OCI-M2 (cell line): ENCODE data around the gene DMKN.
"Not testable (repeated sequence)": the region's sequence is repeated elsewhere in the genome, so short reads cannot be mapped to it uniquely, and the experiment has no call there.

Experiments
- DNase-seq: peaks from one replicate; lab custom pipeline; 2025; ENCODE audit not compliant: unreplicated experiment; lab: John Stamatoyannopoulos, UW

The DMKN gene

DNA sequence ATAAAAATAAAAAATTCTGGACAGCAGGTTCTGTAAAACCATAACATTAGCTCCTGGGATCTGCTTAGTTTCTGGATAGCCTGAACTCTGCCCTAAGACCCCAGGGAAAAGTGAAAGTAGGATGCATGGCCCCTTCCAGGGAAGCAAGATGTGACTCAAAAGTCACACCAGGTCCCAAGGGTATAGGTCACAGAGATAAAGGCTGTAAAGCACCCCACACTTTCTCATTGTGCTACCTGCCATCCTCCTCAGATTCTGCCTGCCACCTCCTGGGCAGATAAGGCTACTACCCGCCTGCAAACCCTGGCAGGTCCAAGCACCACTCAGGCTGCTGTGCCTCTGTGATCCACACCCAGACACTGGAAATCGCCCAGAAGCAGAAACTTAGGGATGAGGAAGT is 44.8 kb downstream of the DMKN start:
- DNase-seq = no peak

- no peak for DNase-seq
Observed at GRCh38 chr19:35466259-35466658, 47.2 kb downstream of the DMKN start.

- not testable (repeated sequence) for DNase-seq
Observed at GRCh38 chr19:35462956-35463355, 50.5 kb downstream of the DMKN start.

DNA sequence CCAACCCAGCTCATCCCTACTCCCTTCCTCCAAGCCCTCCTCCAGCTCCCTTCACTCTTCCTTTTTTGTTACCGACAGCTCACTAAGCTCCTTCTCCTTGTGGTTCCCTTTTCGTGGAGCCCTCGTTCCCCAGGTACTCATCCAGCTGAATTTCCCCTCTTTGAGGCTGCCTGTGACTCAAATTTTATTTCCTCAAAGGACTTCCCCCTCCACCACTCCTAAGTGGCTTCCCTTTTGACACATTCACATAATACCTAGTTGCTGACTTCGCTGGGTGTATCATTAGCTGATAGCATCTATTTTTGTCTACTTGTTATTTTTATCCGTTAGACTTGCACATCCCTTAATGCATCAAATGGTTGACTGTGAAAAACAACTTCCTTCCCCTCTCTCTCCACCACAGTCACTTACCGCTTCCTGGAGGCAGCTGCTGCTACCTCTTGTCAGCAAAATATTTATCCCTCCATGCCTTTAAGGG is 50.9 kb downstream of the DMKN start:
- no peak for DNase-seq

DNA sequence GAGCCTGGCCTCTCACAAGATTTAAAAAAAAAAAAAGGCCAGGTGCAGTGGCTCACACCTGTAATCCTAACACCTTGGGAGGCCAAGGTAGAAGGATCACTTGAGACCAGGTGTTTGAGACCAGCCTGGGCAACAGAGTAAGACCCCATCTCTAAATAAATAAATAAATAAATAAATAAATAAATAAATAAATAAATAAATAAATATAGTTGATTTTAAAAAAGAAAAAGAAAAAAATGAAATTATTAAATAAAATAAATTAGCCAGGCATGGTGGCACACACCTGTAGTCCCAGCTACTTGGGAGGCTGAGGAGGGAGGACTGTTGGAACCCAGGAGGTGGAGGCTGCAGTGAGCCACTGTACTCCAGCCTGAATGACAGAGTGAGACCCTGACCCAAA is 51.7 kb downstream of the DMKN start:
- DNase-seq = not testable (repeated sequence)

GRCh38 chr19:35461060-35461459 is 52.4 kb downstream of the DMKN start:
- DNase-seq = no peak

- DNase-seq = no peak
Observed at GRCh38 chr19:35460608-35461007, 52.8 kb downstream of the DMKN start.

DNA sequence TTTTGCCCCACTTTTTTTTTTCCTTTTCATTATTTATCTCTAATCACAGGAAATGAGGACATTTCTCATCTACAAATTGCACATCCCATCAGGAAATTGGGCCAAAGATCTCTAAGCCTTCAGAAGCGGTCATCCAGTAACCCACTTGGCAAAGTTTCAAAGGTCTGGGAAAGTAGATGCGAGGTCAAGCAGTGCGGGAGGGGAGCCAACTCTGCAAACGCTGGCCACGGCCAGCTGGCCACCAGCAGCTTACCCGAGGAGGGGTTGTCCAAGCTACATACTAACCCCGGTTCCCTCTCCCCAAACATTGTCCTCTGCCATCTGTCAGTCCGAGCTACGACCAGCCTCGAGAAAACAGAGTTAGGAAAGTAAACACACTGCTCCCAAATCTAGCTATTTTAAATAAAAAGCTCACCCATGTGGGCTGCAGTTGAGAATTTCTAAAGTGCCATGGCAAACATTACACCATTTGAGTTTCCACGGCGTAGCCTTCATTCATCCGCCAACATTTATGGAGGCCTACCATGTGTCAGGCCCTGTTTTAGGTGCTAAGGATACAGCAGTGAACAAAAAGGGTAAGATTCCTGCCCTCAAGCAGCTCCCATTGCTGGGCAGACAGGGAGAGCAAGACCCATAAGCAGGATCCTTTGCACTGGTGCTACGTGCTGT is 53.9 kb downstream of the DMKN start:
- no peak for DNase-seq

- DNase-seq = no peak
Observed at GRCh38 chr19:35458731-35459391, 54.6 kb downstream of the DMKN start.

GRCh38 chr19:35458192-35458591 is 55.3 kb downstream of the DMKN start:
- DNase-seq = no peak

- DNase-seq = no peak
Observed at GRCh38 chr19:35457173-35457572, 56.3 kb downstream of the DMKN start.

- DNase-seq = no peak
Observed at GRCh38 chr19:35455616-35456201, 57.7 kb downstream of the DMKN start.

- no peak for DNase-seq
Observed at GRCh38 chr19:35454663-35455062, 58.8 kb downstream of the DMKN start.

- no peak for DNase-seq
Observed at GRCh38 chr19:35451338-35452096, 61.9 kb downstream of the DMKN start.

GRCh38 chr19:35449359-35450043 is 63.9 kb downstream of the DMKN start:
- no peak for DNase-seq

DNA sequence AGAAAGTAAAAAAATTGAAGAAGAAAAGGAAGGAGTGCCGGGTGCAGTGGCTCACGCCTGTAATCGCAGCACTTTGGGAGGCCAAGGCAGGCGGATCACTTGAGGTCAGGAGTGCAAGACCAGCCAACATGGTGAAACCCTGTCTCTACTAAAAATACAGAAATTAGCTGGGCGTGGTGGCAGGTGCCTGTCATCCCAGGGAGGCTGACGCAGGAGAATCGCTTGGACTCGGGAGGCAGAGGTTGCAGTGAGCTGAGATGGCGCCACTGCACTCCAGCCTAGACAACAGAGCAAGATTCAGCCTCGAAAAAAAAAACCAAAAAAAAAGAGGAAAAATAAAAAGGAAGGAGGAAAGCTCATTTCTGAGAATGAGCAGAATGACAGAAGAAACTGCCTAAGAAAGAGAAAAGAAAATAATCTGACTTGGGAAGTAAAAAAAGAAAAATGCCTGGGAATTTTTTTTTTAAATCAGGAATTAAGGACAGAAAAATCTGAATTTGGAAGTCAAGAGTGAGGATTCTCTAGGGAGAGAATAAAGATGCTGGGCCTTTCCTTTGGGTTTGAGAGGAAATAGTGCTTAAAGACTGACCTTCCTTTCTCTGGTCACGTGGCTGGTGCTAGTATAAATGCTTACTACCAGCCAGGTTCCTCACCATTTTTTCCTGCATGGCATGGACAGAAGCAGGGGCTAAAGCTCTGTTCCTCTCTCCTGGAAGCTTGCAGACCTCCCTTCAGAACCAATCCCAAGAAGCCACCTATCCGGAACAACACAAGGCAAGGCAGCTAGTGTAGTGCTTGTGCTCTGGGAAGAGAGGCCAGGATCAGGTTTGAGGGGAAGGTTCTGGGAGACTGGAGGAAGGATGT is 65.6 kb downstream of the DMKN start, which contains the start of gene FFAR2:
Gene FFAR2, plus strand, starts transcription at position 652 of the 864 bp plus-strand sequence. CDS start 1,458 bp downstream, outside the sequence.
- DNase-seq = no peak
